ENCODE results near the gene RCAN1.

Gene RCAN1

DNA sequence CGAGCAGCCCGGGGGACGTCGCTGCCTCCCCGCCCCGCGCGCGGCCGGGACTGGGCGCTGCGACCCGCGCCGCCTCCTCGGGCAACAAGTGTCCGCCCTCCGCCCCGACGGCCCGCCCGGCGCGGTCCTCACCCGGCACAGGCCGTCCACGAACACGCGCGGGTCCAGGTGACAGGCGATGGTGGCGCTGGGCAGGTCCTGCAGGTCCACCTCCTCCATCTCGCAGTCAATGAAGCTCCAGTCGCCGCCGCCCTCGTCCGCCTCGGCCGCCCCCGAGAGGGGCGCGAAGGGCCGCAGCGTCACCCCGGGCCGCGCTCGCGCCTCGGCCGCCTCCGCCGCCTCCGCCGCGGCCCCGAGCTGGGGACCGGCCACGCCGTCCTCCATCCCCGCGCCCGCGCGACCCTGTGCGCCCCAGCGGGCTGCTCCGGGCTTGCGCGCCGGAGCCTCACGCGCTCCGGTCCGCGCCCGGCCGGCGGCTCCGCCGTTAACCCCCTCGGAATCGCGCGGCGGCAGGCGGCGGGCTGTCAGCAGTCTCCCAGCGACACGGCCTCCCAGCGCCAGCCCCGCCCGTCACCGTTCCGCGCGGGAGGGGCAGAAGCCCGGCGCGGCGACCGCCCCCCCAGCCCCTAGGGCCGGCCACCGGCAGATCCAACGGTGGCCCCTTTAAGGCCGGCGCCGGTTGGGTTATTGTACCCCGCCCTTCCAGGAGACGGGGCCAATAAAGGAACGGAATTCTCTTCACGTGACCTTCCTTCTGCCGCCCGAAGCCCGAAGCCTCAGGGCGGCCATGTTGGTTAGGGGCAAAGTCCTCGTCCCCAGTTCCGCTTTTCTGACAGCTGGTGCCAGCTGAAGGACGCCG lies at the start of gene RCAN1:
TSS of gene RCAN1 (minus strand) at position 486 of the 859 bp plus-strand sequence. CDS start at position 384, 102 bp downstream.
- DNase-seq (ENCODE audit: low read depth), result peak; percentile 69

DNA sequence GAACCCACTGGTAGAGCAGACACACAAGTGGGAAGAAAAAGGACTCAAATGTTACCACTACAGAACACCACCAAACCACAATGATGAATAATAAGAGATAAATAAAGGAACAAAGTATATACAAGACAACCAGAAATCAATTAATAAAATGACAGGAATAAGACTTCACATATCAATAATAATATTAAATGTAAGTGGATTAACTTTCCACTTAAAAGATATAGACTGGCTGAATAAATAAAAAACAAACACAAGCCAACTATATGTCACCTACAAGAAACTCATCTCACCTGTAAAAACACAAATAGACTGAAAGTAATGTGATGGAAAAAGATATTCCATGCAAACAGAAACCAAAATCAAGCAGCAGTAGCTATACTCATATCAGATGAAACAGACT lies 46.9 kb upstream of the RCAN1 start:
- no peak for DNase-seq (ENCODE audit: low read depth)

DNA sequence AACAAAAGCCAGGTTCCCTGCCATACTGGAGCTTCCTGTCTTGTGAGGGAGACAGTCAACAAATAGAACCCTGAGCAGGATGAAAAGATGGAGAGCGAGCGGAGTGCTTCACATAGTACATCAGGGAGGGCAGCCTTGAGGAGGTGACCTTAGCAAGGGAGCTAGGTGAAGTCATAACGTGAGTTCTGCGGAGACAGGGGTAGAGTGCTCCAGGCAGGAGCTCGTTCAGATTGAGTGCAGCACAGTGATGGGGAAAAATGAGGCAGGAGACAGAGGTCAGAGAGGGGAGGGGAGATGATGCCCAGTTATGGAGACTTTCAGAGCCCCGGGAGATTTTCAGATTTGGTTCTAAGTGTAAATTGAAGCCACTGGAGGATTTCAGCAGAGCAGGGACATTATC lies 38.6 kb upstream of the RCAN1 start:
- DNase-seq (ENCODE audit: low read depth), result no peak

DNA sequence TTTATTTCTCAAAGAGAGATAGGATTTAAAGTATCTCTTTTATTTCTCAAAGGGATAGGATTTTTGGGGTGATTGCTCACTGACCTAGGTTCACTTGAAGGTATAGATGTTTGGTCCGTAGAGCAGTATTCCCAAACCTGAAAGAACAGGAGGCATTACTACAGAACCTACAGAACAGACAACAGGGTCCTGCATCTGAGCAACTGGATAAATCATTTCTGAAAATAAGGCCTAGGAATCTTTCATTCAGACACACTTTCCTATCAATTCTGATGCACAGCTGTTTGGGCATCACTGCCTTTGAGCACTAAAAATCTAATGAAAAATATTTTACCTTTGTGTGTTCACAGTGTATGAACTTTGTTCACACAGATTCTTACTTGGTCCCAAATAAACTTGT lies 36.7 kb upstream of the RCAN1 start:
- no peak for DNase-seq (ENCODE audit: low read depth)

DNA sequence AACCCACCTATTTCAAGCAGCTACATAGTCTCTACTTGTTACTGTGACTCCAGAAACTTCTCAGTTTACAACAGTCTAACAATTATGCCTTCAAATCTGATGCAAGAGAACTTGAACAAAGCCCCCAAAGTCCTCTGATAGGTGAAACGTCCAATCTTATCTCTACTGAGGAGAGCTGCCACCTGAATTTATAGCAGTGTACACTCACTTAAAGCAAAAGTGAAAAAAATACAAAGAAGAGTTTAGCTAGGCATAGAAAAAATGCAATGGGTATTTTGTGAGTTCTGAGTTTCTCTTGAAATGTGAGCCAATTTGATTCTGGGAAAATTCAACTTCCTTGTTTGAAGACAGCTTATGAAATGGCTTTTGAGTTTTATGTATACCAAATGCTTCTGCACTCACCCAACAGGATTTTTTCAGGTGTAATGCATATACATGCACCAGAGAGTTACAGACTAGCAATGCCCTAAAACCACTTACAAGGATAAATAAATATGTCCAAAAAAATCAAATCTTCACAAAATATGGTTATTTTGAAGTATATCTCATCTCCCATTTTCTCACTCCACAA lies 36.0 kb upstream of the RCAN1 start:
- no peak for DNase-seq (ENCODE audit: low read depth)

DNA sequence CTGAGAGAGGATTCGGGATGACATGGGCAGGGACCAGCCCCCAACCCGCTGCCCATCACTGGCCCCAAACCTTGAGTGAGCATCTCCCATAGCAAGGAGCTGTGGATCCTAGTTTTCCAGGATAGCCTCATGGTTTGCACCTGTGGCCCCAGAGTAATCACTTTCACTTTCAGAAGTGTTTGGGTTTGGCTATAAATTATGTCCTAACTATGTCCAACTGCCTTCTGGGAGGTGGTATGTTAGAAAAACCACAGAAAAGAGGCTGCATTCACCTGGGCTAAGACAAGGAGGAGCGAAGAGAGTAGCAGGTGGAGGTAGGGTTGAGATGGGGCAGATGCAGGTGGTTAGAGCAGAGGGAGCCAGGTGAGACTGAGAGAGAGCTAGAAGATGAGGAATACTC lies 34.5 kb upstream of the RCAN1 start:
- DNase-seq (ENCODE audit: low read depth), result no peak

DNA sequence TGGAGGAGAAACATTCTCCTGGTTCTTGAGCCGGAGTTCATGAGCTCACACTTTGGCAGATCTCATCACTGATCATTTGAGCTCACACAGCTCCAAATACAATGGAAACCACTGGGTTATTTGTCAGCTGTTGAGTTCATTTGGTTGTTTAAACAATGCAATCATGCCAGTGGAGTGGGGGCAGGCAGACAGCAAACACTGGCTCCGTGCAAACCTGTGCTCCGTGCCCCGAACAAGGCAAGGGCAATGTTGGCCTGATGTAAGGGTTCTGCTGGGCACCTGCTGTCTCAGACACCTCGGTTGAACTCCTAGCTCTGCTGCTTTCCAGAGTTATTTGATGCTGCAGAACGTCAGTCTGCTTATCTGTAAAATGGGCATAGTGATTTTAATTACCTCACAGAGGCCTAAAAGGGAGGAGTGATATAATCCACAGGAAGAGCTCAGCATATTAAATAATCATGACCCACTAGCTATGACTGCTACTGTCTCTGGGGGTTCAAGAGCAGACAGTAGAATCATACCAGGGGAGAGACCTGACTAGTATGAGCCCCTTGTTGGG lies 33.9 kb upstream of the RCAN1 start:
- no peak for DNase-seq (ENCODE audit: low read depth)

DNA sequence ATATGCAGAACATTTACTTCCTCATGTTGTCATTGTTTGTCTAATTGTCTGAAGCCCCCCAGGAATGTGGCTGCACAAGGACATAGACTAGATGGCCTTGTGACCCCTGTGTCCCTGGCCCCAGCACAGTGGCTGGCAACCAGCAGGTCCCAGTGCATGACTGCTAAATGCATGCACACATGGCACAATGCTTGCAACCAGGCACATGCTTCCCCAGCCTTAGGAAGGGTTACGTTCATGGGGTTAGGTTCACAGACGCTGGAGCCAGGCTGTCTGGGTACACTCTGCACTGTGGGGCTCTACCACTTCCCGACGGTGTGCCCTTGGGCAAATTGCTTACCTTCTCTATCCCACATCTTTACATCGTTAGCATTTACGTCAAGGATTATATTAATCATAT lies 32.6 kb upstream of the RCAN1 start:
- DNase-seq (ENCODE audit: low read depth), result no peak

DNA sequence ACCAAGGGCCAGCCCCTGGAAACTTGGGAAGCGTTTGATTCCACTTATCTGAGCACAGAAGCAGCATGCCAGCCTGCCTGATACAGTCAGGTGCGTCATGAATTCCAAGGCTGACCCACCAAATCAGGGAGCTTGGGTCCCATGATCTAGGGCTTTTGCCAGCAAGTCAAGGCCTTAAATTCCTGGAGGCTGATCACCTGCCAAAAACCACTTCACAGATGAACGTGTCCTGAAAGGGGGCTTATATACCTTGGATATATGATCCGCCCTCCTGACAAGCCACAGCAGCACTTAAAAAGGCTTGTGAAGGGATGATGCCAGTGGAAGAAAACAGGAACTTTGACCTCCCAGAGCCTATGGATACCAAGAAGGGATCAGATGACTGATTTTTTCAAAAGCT lies 29.9 kb upstream of the RCAN1 start:
- no peak for DNase-seq (ENCODE audit: low read depth)

DNA sequence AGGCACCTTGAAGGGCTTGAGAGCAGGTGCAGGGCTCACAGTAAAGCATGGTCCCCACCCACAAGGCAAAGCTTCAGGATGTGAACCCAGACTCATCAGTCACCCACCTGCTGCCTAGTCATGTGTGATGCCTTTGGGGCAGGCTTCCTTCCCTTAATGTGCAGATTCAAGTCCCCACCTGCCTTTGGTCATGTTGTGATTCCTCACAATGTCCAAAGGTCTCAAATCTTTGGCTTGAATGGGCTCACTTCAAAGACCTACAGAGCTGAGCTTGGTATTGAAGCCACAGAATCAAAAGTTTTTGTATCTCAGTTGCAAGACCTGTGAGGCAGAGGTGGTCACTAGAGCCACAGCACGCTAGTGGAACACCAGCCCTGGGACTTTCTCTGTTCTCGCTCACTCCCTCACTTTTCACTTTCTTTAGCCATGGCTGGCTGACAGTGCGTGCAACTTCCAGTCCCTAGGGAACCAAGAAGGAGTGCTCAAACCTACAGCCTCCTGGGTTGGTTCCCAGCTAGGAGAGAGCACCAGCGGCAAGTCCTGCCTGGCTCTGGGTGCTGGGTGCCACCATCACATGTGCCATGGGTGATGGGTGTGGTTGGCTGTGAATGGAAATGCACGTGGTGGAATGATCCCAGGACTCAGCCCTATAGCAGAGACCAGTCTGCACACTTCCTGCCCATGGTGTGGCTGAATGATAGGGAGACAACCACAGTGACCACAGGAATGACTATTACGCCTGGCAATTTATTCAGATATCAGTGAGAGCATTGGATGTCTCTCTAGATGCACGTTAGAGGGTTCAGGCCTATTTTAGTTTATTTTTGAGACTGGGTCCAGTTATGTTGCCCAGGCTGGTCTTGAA lies 27.5 kb upstream of the RCAN1 start:
- no peak for DNase-seq (ENCODE audit: low read depth)

DNA sequence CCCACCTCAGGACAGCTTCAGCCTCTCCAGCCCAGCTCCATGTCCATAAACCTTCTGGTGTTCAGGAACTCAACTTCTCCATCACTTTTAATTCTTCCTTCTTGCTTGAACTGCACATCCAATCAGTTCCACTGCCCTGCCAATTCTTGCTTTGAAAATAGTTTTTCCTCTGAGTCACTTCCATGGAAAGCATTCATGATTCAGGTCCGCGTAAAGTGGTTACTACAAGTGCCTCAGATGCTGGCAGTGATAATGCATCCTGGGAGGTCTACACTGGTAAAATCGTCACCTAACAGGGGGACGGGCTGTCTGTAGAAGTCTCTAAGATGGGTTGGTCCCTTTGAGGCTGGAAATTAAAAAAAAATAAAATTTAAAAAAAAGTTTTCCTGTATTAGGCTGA lies 25.9 kb upstream of the RCAN1 start:
- no peak for DNase-seq (ENCODE audit: low read depth)

DNA sequence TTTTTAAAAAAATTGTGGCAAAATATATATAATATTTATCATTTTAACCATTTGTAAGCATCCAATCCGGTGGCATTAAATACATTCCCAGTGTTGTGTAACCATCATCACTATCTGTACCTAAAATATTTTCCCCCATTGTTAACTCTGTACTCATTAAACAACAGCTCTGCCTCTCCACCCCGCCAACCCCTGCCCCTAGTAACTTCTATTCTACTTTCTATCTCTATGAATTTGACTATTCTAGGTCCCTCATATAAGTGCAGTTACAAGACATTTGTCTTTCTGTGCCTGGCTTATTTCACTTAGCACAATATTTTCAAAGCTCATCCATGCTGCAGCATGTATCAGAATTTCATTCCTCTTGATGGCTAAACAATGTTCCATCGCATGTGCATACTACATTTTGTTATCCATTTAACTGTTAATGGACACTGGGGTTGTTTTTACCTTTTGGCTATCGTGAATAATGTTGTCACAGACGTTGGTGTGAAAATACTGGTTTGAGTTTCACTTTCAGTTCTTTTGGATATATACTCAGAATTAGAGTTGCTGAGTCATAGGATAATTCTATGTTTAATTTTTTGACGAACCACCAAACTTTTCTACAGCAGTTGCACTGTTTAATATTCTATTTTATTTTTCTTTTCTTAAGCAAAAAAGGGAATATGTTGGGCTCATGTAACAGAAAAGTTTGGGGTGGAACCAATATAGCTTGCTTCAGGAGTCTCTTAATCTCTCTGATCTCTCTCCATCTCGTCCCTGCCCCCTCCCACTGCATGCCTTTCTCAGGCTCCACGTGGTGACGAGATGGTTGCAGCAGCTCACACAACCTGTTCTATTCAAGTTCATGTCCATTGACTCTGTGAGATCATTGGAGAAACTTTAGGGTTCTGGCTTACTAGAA lies 25.2 kb upstream of the RCAN1 start:
- no peak for DNase-seq (ENCODE audit: low read depth)

DNA sequence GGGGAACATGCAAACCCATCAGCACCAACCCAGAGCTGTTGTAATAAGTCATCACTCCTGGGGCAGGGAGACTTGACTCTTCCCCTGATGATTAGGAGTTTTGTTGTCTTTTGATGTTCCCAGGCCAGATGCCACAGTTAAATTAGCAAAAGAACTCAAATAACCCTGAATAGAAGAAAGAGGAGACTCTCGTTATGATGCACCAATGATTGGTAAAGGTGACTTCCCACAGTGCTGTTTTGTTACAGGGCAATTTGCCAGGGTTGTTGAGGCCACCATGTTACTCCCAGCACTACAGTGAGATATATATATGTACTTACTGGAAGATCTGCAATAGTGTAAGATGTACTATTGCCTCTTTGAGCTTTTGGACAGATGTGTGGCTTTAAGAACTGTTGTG lies 24.3 kb upstream of the RCAN1 start:
- no peak for DNase-seq (ENCODE audit: low read depth)

DNA sequence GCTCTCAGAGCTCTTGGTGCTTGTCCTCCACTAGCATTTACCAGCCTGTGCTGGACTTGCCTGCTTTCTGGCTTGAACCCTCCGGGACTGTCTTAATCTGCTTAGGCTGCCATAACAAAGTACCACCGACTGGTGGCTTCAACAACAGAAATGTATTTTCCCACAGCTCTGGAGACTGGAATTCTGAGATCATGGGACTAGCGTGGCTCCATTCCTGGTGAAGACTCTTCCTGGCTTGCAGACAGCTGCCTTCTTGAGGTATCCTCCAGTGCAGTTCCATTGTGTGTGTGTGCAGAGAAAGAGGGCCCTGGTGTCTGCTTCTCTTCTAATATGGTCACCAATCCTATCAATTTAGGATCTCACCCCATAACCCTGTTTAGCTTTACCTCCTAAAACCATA lies 22.0 kb upstream of the RCAN1 start:
- DNase-seq (ENCODE audit: low read depth), result no peak

DNA sequence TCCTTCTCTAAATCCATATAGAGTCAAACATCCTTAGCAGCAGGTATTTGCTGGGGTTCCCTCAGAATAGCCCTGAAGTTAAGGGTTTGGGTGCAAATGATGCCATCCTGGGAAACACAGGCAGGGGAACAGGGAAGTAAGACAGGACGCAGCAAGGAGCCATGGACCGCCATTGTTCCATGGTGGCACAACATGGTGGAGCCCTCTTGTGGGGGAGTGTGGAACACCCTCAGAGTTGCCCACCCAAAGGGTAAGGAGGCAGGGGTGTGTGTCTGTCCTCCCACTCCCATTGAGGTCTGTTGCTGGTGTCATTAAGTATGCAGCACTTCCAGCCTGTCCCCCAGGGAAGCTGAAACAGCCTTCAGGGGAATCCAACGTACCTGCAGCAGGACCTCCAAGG lies 20.4 kb upstream of the RCAN1 start:
- no peak for DNase-seq (ENCODE audit: low read depth)

DNA sequence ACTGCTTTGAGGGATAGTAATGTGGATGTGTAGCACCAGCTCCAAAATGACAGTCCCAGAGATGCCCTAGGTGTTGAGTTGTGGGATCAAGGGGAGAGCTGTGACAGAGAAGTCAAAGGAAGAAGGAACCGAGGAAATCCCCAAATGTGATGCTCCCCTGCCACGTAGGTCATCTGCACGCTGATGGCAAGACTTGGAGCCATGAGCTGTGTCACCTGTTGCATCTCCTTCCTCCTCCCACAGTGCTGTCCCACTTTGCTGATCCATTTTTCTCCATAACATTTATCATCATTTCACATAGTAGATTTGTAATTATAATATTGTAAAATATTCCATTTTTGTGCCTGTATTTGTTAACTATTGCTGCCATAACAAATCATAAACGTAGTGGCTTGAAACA lies 17.6 kb upstream of the RCAN1 start:
- DNase-seq (ENCODE audit: low read depth), result no peak

DNA sequence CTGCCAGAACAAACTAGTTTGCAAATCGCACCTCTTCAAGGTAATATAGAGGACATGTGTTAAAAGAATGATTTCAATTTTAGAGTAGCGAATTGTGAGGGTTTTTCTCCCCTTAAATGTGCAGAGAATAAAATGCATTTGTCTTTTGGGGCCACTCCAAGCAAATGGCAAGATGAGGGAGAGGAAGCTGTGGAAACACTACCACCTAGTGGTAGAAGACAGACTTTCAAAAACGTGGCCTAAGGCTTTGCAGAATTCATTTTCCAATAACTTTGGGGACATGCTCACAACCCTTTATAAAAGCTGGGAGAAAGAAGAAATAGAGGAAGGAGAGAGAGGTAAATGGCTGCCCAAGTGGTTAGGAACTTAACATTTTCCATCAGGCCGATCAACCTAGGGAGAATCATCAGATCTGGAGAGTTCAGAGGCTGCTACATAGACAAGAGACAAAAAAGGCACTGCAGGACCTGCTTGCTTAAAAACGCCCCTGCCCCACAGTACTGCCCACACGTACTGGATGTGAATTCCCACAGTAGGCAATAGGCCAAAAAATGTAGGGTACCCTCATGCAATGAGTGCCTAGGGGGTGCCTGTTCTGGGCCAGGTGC lies 15.7 kb upstream of the RCAN1 start:
- DNase-seq (ENCODE audit: low read depth), result no peak

DNA sequence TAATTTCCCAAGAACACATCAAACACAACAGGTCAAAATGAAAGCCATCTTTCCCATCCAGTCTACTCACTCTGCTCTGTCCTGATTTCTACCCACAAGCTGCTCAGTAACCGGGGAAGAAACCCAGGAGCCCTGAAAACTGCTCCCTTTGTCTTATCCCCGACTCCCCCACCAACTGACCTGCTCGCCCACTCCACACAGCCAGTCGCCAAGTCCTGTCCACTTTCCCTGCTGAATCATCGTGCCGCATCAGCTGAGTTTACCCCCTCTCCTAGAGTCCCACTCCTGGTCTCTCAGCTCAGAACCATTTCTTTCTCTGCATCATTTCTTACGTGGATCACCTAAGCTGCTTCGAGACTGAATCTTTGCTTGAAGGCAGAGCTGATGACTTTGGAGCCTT lies 11.2 kb upstream of the RCAN1 start:
- no peak for DNase-seq (ENCODE audit: low read depth)

DNA sequence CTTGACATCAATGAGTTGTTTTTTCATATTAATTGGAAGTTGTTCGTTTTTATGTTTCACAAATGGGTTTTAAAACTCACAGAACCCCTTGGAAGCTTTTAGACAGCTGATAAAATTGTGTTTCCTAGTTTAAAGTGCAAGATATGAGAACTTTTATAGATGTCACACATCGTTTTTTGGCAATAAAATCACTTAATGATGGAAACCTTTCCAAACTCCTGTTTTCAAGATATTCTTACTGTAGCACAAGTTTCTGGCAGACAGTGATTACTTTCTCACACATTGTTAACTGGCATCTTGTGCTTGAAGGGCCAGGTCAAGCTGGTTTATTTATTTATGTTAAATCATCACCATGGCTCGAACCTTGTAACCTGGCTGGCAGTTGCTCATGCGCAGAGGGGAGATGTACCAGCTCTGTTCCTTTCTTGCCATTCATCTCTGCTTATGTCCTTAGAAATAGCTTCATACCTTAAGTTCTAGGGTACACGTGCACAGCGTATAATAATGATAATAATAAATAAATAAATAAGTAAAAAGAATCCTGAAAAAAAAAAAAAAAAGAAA lies 10.2 kb upstream of the RCAN1 start:
- no peak for DNase-seq (ENCODE audit: low read depth)

DNA sequence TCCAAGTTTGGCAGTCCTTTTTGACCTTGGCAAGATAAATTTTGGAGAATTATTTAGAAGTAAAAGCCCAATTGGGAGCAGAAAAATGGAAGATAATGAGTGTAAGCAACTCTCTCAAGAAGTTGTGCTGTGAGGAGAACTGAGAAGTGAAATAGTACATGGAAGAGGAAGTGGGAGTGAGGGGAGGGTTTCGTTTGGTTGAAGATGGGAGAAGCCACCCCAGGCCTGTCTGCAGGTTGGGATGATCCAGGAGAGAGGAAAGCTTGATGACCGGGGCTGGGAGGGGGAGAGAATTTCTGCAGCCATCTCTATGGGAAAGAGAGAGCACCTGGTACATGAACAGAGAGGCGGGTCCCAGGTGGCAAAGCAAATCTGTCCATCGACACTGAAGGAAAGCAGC lies 8.6 kb upstream of the RCAN1 start:
- no peak for DNase-seq (ENCODE audit: low read depth)
